Measurements from ENCODE around the gene KRT3.

Gene KRT3

GRCh38 chr12:52813203-52813819, 17.4 kb upstream of the KRT3 start:
- DNase-seq: no peak

DNA sequence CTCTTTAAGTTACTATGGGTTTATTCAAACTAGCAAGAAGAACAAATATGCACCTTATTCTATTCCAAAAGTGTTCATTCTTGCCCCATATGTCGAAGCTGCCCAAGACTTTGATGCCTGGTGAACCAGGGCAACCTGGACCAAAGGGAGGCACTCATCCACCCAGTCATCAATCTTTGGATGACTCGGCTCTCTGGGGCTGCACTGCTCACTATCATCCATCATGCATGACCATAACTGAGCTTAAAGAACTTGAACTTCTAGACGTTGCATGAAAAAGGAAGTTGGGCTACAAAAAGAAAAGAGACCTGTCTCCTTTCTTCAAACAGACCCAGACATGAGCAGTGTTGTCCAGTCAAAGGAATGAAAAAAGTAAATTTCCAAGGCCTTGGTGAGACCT, 16.8 kb upstream of the KRT3 start:
- DNase-seq: no peak

DNA sequence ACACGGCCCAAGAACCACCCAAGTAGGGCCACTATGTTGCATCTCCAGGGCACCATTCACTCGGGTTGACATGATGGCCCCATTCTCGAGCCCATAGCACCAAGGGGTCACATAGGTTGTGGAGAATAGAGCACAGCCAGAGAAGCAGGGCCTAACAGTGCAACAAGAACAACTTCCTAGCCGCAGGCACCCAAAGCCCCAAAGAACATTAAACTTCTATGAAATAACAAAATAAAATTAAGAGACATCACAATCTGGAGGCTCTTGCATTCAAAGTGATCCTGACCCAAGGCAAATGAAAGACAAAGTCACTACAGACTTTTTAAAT, 16.1 kb upstream of the KRT3 start:
- no peak for DNase-seq

DNA sequence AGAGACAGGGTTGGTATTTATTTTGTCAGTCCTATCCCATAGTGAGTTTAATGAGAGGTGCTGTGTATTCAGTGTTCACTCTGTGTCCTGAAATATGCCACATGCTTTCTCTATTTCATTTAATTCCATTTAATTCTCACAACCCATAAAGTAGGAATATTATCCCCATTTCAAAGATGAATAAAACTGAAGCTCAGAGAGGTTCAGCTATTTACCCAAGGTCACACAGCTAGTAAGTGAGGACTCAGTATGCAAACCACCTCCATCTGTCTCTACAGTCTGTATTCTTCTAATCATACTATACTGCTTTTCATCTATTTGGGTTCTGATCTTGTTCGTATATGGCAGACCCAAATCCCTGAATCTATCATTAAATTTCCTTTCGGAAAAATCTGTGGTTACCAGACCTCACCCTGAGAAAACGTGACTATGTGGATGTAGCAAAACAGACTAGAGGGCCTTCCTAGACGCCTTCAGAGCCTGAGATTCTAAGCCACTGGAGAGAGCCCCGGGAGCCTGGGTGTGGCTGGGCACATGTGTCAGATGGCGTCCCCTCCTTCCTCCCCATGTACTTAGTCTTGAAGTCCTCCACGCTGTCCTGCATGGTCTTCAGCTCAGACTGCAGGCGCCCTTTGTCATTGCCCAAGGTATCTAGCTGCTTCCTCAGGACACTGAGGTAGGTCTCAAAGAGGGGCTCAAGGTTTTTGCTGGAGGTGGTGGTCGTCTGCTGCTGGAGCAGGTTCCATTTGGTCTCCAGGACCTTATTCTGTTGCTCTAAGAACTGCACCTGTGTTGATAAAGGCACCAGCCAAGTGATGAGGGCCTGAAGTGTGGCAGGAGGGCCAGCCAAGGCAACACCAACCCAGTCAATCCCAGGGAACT, 15.5 kb upstream of the KRT3 start:
- no peak for DNase-seq

DNA sequence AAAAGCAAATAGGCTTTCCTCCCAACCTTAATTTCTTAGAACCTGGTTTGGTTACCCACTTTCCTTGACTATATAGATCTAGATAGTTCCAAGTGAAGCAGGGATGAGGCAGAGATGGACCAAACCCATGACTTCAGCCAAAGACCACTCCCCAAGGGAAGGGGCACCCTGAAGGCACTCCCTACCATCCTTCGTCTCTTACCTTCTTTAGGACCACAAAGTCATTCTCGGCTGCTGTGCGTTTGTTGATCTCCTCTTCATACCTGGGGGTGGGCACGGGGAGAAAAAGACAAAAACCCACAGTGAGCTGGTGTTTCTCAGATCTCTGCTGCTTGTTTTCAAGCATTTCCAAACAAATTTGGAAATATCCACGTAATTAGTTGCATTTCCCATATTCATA, 14.6 kb upstream of the KRT3 start:
- no peak for DNase-seq

DNA sequence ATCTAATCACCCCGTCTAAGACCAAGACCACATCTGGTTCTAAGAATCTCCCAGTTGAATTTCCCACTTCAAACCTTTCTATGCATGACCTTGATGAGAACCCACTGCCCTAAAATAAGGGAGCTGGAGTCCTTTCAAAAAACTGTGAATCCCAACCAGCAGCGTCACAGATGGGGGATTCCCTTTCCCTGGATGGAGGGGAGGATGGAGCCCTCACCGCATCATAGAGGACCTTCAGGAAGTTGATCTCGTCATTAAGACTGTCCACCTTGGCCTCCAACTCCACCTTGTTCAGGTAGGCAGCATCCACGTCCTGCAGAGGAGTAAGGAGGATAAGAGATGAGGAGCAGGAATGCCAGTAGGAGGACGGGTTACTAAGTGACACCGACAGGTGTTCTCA, 13.2 kb upstream of the KRT3 start:
- DNase-seq: no peak

- DNase-seq: no peak
Observed at GRCh38 chr12:52808573-52809160, 12.8 kb upstream of the KRT3 start.

DNA sequence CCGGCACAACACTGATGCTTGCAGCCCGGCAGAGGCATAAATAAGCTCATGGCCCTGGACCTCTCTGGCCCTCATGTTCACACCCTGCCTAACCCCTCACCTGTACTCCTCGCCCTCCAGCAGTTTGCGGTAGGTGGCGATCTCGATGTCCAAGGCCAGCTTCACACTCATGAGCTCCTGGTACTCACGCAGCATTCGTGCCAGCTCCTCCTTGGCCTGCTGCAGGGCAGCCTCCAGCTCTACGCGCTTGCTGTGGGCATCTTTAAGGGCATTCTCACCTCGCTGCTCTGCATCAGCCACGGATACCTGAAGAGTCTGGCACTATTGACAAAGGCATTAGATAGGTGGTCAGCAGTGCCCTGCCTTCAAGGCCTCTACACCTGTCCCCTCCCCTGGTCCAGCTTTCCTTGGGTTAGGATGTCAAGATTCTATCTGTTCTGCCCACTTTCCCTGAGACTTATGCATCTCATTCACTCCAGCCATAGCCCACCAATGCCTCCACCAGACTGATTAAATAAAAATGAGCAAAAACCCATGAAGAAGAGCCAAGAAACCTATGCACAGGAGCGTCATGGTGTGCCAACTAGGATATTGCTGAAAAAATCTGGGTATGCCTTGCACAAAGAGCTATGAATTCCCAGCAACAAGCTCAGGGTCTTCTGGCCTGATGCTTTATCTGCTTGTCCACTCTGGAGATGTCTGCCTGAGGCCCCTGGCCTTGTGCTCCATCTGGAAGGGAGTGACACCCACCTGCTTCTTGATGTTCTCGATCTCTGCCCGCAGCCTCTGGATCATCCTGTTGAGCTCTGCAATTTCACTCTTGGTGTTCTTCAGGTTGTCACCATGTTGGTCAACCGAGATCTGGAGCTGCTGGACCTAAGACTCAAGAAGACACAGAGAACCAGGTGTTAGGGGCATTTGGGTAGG, 11.9 kb upstream of the KRT3 start:
- no peak for DNase-seq

- DNase-seq: no peak
Observed at GRCh38 chr12:52806821-52807543, 11.1 kb upstream of the KRT3 start.

- no peak for DNase-seq
Observed at GRCh38 chr12:52806169-52806811, 10.4 kb upstream of the KRT3 start.

GRCh38 chr12:52805739-52806138, 9.8 kb upstream of the KRT3 start:
- no peak for DNase-seq

DNA sequence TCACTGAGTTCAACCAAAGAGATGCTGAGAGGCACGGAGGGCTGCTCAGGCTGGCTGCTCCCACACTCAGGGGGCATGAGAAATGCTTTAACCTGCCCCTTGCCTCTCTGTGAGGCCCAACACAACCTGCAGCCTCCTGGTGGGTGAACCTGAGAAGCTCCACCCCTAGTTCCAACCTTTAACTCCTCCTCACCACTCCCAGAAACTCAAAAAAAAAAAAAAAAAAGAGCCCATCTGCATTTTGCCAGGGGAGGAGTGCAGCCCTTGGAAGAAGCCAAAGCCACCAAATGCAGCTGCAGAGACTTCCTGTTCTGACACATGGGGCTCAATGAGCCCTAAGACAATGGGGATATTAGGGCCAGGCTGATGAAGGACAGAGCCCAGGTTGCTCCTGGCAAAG, 9.1 kb upstream of the KRT3 start:
- no peak for DNase-seq

GRCh38 chr12:52802442-52802841, 6.5 kb upstream of the KRT3 start:
- DNase-seq: no peak

DNA sequence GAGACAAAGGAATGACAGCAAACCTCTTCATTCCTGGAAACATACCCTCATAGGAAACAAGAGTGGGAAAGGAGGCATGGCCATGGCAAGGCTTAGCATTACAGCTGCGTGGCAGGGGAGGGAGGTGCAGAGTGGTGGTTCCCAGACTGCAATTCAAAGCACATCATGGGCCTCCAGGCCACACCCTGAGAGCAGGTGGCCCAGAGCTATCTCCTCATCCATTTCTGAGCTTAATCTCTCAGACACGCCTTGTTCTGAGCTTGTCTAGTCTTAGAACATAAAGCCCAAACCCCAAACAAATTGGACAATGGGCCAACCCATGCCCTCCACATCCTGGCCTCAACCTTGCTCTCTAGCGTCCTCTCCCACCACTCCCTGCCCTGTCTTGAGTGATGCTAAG, 5.9 kb upstream of the KRT3 start:
- no peak for DNase-seq

- no peak for DNase-seq
Observed at GRCh38 chr12:52800259-52800917, 4.5 kb upstream of the KRT3 start.

DNA sequence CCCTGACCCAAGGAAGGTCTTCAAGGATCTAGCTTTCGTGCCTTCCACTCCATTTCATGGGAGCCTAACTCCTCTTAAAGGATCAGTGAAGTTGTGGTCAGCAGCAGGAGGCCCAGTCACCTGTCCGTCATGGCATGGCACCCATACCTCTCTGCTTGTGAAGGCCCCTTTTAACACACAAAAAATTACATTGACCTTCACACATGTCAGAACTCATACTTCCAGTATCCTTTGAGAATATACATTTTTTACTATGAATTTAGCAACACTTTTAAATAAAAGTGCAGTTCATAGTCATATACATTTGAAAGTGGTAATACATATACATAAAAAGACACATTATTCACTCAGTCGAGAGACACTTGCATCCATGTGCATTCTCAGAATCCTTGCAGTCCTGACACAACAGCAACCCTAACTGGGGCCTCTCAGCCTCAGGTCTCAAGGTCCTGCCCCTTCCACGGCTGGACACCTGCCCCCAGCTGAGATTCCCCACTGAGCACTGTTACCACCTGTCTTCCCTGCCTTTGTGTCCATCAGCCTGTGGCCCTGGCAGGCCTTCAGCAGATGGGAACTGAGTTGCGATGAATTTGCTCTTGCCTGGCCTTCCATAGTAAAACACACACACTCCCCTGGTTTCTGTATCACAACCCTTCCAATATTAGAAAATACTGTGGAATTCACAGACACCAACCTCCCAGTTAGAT, 3.7 kb upstream of the KRT3 start:
- no peak for DNase-seq

DNA sequence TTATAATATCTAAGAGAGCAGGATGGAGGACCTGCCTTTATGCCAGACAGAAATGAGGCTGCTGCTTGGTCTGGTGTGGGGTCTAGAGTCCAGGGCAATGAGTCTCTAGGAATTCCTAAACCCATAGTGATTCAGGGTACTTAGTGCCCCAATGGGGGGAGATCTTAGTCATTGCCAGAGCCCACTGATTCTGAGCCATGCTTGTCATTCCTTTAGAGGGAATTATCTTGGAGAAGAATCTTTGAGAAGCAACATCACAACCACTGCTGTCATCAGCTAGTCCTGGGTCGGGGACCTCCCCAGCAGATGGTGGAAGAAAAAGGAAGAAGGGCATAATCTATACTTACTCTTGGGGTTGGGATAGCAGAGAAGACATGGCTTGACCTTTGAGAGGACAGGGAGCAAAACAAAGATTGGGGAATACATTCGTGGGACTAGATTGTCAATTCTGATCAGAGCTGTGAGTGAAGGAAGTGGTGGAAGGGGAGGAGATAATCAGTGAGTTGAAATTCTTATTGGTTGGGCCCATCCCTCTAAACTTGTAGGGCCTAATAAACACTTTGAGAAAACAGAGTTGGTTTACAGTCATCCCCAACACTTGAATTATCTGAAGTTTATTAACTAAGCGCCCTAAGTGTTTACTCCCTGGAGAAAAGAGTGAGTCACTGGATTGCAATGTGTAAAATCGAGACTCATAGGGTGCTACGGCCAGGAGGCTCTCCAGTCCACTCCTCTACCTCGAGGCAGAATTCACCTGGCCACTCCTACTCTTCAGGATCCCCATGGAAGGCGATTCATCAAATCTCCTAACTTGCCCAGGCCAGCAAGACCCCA, 3.0 kb upstream of the KRT3 start:
- DNase-seq: no peak

GRCh38 chr12:52798003-52798670, 2.2 kb upstream of the KRT3 start:
- DNase-seq: no peak

GRCh38 chr12:52797529-52797894, 1.6 kb upstream of the KRT3 start:
- no peak for DNase-seq
